PFSK-1 (cell line): ENCODE results near the gene HACE1.

Experiments
- POLR2AphosphoS5 ChIP-seq: IDR thresholded peaks from 2 replicates; pipeline ENCODE4 v1.6.1; 2012; ENCODE audit warnings: low read depth, mild to moderate bottlenecking, control low read depth, low read length, moderate library complexity
- TAF1 ChIP-seq: IDR thresholded peaks from 2 replicates; pipeline ENCODE4 v1.6.1; 2012; ENCODE audit warnings: low read length, control low read depth, borderline replicate concordance; ENCODE audit not compliant: insufficient read depth
- TF ChIP-seq, protein P1 (sequence below), 2 experiments: IDR thresholded peaks; 2 replicates each; pipeline versions ENCODE4 v1.6.1 to v1.8.0; 2011 to 2012; ENCODE audit warnings: low read depth in 2 of 2, low read length in 2 of 2, control low read depth in 1 of 2, inconsistent platforms in 1 of 2, mild to moderate bottlenecking in 1 of 2, moderate library complexity in 1 of 2; ENCODE audit not compliant: insufficient read depth in 1 of 2

DNA sequence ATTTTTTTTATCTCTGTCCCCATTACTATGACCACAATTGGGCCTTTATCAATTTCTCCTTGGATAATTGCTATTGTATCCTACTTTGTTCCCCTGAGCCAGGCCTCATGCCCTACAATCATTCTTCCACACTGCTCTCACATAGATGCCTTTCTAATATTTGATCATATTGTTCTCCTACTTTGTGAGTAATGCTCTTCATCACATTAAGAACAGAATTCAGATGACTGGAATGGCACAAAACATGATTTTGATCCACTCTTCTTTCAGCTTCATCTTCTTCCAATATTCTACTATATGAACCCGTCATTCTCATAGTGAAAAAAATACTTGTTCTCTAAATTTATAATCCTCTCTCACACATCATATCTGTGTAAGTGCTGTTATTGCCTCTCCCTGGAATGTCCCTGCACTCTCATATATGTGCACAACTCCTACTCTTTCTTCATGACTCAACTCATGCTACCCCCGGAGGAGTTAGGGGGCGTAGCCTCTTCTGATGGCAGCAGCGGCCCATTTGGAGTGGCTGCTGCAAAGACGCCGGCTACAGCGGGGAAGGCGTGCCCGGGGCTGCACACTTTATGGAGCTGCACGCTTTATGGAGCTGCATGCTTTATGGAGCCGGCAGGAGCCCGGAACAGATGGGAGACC lies 25.3 kb upstream of the HACE1 start:
- no peak for TF ChIP-seq POLR2AphosphoS5
- TF ChIP-seq, protein P1, sequence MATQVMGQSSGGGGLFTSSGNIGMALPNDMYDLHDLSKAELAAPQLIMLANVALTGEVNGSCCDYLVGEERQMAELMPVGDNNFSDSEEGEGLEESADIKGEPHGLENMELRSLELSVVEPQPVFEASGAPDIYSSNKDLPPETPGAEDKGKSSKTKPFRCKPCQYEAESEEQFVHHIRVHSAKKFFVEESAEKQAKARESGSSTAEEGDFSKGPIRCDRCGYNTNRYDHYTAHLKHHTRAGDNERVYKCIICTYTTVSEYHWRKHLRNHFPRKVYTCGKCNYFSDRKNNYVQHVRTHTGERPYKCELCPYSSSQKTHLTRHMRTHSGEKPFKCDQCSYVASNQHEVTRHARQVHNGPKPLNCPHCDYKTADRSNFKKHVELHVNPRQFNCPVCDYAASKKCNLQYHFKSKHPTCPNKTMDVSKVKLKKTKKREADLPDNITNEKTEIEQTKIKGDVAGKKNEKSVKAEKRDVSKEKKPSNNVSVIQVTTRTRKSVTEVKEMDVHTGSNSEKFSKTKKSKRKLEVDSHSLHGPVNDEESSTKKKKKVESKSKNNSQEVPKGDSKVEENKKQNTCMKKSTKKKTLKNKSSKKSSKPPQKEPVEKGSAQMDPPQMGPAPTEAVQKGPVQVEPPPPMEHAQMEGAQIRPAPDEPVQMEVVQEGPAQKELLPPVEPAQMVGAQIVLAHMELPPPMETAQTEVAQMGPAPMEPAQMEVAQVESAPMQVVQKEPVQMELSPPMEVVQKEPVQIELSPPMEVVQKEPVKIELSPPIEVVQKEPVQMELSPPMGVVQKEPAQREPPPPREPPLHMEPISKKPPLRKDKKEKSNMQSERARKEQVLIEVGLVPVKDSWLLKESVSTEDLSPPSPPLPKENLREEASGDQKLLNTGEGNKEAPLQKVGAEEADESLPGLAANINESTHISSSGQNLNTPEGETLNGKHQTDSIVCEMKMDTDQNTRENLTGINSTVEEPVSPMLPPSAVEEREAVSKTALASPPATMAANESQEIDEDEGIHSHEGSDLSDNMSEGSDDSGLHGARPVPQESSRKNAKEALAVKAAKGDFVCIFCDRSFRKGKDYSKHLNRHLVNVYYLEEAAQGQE (IDR thresholded peaks at IDR 0.05; ENCODE audit: insufficient read depth in 1 of 2, low read depth in 2 of 2, low read length in 2 of 2): no peak
- no peak for TF ChIP-seq TAF1
